ENCODE results near the gene PTGFR. TPM values are rescaled to one million over a fixed set of nuclear protein-coding genes. Genes with fewer than 3 reads are reported as not detected.

Gene PTGFR
- total RNA-seq, result under 1 TPM; 0.05 to 0.33 TPM
- under 1 TPM; 0.46 to 0.67 TPM for polyA plus RNA-seq

GRCh38 chr1:78490861-78491450, at the start of gene PTGFR:
PTGFR (plus strand) TSS chr1:78490974; CDS start chr1:78492744, 1,770 bp downstream.
- Histone ChIP-seq H3K4me3 (ENCODE audit: low read depth in 1 of 3, low read length in 3 of 3) (peak within 1 kb of the TSS; percentile 38 to 69 (median 53)), H3K9ac (ENCODE audit: low read depth in 1 of 2, low read length in 2 of 2) (no peak within 1 kb of the TSS), H3K27ac (ENCODE audit: low read depth in 1 of 2, low read length in 2 of 2) (no peak within 1 kb of the TSS), H3K36me3 (ENCODE audit: control insufficient read depth in 4 of 4, insufficient read depth in 3 of 4, low read depth in 1 of 4, low read length in 3 of 4) (no peaks in the 10 kb centered on the region), H3K4me1 (ENCODE audit: control insufficient read depth in 4 of 4, insufficient read depth in 4 of 4, low read length in 3 of 4) (peaks cover 0 to 17% (median 13%) of the 10 kb centered on the region in 4 donors), H3K9me3 (ENCODE audit: control insufficient read depth in 4 of 4, low read length in 3 of 4) (no peaks in the 10 kb centered on the region), H3K27me3 (ENCODE audit: control insufficient read depth in 4 of 4, insufficient read depth in 4 of 4, low read length in 3 of 4) (no peaks in the 10 kb centered on the region)
- 3% methylated on average over 42 of the region's 42 CpGs for WGBS
- no peak for TF ChIP-seq EGR1 (IDR thresholded peaks at IDR 0.05; ENCODE audit: low read depth in 2 of 2)
- TF ChIP-seq HNF4A (conservative IDR thresholded peaks at IDR 0.05), result no peak
- no peak for TF ChIP-seq ATF3 (IDR thresholded peaks at IDR 0.05)
- TF ChIP-seq RAD21 (IDR thresholded peaks at IDR 0.05), result no peak
- TF ChIP-seq GABPA (IDR thresholded peaks at IDR 0.05 in 1 of 2, conservative IDR thresholded peaks at IDR 0.05 in 1 of 2), result no peak
- DNase-seq (ENCODE audit: low spot score), result no peak

DNA sequence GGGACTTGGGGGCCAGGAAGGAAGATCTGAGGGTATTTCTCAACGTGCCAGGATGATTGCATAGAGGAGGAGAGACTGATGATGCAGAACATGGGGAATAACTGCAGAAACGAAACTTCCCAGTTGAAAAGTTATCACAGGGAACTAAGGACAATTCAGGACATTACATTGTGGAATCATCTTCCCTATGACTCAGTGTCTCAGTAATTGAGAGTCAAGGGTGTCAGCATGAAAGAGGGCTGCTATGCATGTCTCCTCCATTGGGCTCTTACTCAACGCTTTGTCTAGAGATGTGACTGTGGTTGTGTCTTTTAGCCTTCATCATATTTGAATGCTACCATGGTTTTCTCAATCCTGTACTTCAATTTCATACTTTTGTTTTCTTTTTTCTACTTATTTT, 48.9 kb upstream of the PTGFR start:
- WGBS, result 72% methylated on average over 3 of the region's 3 CpGs
- H3K9me3 ChIP-seq (ENCODE audit: control insufficient read depth in 4 of 4, low read length in 3 of 4), result no peaks in the 10 kb centered on the region
- no peak for TF ChIP-seq SP1 (IDR thresholded peaks at IDR 0.05)
- TF ChIP-seq CTCF (IDR thresholded peaks at IDR 0.05; ENCODE audit: low read depth, low read length, missing input control), result no peak
- TF ChIP-seq GABPA (IDR thresholded peaks at IDR 0.05 in 1 of 2, conservative IDR thresholded peaks at IDR 0.05 in 1 of 2), result no peak
- no peak for TF ChIP-seq HNF4A (conservative IDR thresholded peaks at IDR 0.05)
- TF ChIP-seq REST (IDR thresholded peaks at IDR 0.05), result no peak
- TF ChIP-seq JUND (IDR thresholded peaks at IDR 0.05), result no peak
- TF ChIP-seq RXRA (IDR thresholded peaks at IDR 0.05), result no peak
- TF ChIP-seq, protein P1, sequence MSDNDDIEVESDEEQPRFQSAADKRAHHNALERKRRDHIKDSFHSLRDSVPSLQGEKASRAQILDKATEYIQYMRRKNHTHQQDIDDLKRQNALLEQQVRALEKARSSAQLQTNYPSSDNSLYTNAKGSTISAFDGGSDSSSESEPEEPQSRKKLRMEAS (IDR thresholded peaks at IDR 0.05), result no peak
- TF ChIP-seq HNF4G (IDR thresholded peaks at IDR 0.05), result no peak
- TF ChIP-seq TAF1 (conservative IDR thresholded peaks at IDR 0.05), result no peak
- no peak for TF ChIP-seq YY1 (IDR thresholded peaks at IDR 0.05)
- no peak for TF ChIP-seq RAD21 (IDR thresholded peaks at IDR 0.05)
- TF ChIP-seq NR2F2 (IDR thresholded peaks at IDR 0.05), result no peak
- no peak for TF ChIP-seq ATF3 (IDR thresholded peaks at IDR 0.05)
- no peak for TF ChIP-seq EGR1 (IDR thresholded peaks at IDR 0.05; ENCODE audit: low read depth in 2 of 2)
- no peak for TF ChIP-seq FOXA2 (IDR thresholded peaks at IDR 0.05)
- no peak for TF ChIP-seq FOXA1 (IDR thresholded peaks at IDR 0.05)
- TF ChIP-seq ZBTB33 (IDR thresholded peaks at IDR 0.05), result no peak

More for the DNA sequence above, 48.9 kb upstream of the PTGFR start:
- no peaks in the 10 kb centered on the region for H3K36me3 ChIP-seq (ENCODE audit: control insufficient read depth in 4 of 4, insufficient read depth in 3 of 4, low read depth in 1 of 4, low read length in 3 of 4)
- no peak overlapping the region for H3K9ac ChIP-seq (ENCODE audit: low read depth in 1 of 2, low read length in 2 of 2)
- H3K27me3 ChIP-seq (ENCODE audit: control insufficient read depth in 4 of 4, insufficient read depth in 4 of 4, low read length in 3 of 4), result no peaks in the 10 kb centered on the region
- no peaks in the 10 kb centered on the region for H3K4me1 ChIP-seq (ENCODE audit: control insufficient read depth in 4 of 4, insufficient read depth in 4 of 4, low read length in 3 of 4)
- no peak overlapping the region for H3K27ac ChIP-seq (ENCODE audit: low read depth in 1 of 2, low read length in 2 of 2)
- DNase-seq (ENCODE audit: low spot score), result no peak
- H3K4me3 ChIP-seq (ENCODE audit: low read depth in 1 of 3, low read length in 3 of 3), result no peak overlapping the region
